Measurements from ENCODE around the gene B9D2. TPM values are rescaled to one million over a fixed set of nuclear protein-coding genes. Genes with fewer than 3 reads are reported as not detected.

Gene B9D2
- total RNA-seq, 6 experiments from 2014 or later: 1.7 to 4.4 (median 2.6) TPM

GRCh38 chr19:41323023-41323422, 40.9 kb downstream of the B9D2 start:
- WGBS (ENCODE audit: insufficient coverage, low coverage, low lambda C conversion rate, missing lambda C conversion rate): 12% methylated on average over 5 of the region's 7 CpGs
- intact Hi-C loops (cut with DNase I): no loop called here
- no peaks in the 10 kb centered on the region for H3K27me3 ChIP-seq
- peaks cover 0 to 22% (median 5%) of the 10 kb centered on the region in 4 donors for H3K4me1 ChIP-seq
- no peak for TF ChIP-seq POLR2A (IDR thresholded peaks at IDR 0.05)
- no peak for TF ChIP-seq CTCF (IDR thresholded peaks at IDR 0.05)
- ATAC-seq (no peak), DNase-seq (peak in 2 of 3 donors; percentile 33 to 53)
- H3K27ac ChIP-seq: peak overlapping the region in 1 of 3 donors; percentile 57
- H3K36me3 ChIP-seq: peaks cover 0 to 10% (median 3%) of the 10 kb centered on the region in 4 donors
- no peak overlapping the region for H3K4me3 ChIP-seq
- no peaks in the 10 kb centered on the region for H3K9me3 ChIP-seq

- intact Hi-C loops (cut with DNase I): no loop called here
Observed at GRCh38 chr19:41322451-41322850, 41.5 kb downstream of the B9D2 start.

GRCh38 chr19:41321600-41322270, 42.2 kb downstream of the B9D2 start:
- H3K27me3 ChIP-seq: no peaks in the 10 kb centered on the region
- no peaks in the 10 kb centered on the region for H3K9me3 ChIP-seq
- ATAC-seq (peak; percentile 30 to 54 (median 50)), DNase-seq (peak in 2 of 3 donors; percentile 40 to 53)
- H3K27ac ChIP-seq: peak overlapping the region in 1 of 3 donors; percentile 11
- H3K4me1 ChIP-seq: peaks cover 0 to 16% (median 5%) of the 10 kb centered on the region in 4 donors
- peaks cover 5 to 22% (median 11%) of the 10 kb centered on the region in 4 donors for H3K36me3 ChIP-seq
- intact Hi-C loops (cut with DNase I): no loop called here
- TF ChIP-seq POLR2A (IDR thresholded peaks at IDR 0.05) (no peak), CTCF (IDR thresholded peaks at IDR 0.05) (peak; percentile 49 to 60 (median 56))
- H3K4me3 ChIP-seq: no peak overlapping the region
- 59% methylated on average over 3 of the region's 10 CpGs for WGBS (ENCODE audit: insufficient coverage, low coverage, low lambda C conversion rate, missing lambda C conversion rate)

More at GRCh38 chr19:41322451-41322850, 41.5 kb downstream of the B9D2 start:
- H3K9me3 ChIP-seq: no peaks in the 10 kb centered on the region
- TF ChIP-seq CTCF (IDR thresholded peaks at IDR 0.05) (no peak), POLR2A (IDR thresholded peaks at IDR 0.05) (no peak)
- H3K36me3 ChIP-seq: peaks cover 0 to 15% (median 4%) of the 10 kb centered on the region in 4 donors
- H3K27ac ChIP-seq: peak overlapping the region in 1 of 3 donors; percentile 57
- no peaks in the 10 kb centered on the region for H3K27me3 ChIP-seq
- H3K4me1 ChIP-seq: peaks cover 0 to 22% (median 5%) of the 10 kb centered on the region in 4 donors
- no peak for ATAC-seq
- DNase-seq: peak in 2 of 3 donors; percentile 27 to 44
- 88% methylated on average over 8 of the region's 11 CpGs for WGBS (ENCODE audit: insufficient coverage, low coverage, low lambda C conversion rate, missing lambda C conversion rate)
- H3K4me3 ChIP-seq: no peak overlapping the region

DNA sequence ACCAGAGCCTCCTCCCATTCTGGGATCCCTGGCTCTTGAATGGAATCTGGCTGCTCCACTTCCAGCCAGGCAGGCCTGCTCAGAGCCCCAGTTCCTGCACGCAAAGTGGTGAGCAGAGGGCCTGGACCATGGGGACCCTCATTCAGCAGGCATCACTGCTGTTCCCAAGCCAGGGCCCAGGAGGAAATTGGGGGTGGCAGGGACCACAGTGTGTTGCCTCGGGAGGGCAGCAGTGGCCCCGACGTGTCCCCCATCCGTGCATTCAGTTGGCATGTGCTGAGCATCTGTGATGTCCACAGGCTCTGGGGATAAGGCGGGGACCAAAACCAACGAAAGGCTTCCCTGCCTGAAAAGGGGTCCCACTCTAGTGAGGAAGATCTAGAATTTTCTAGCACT, 42.7 kb downstream of the B9D2 start:
- Histone ChIP-seq H3K27ac (no peak overlapping the region), H3K36me3 (peaks cover 10 to 28% (median 16%) of the 10 kb centered on the region in 4 donors), H3K27me3 (no peaks in the 10 kb centered on the region), H3K4me3 (no peak overlapping the region), H3K9me3 (no peaks in the 10 kb centered on the region), H3K4me1 (peaks cover 0 to 14% (median 5%) of the 10 kb centered on the region in 4 donors)
- intact Hi-C loops (cut with DNase I): no loop called here
- TF ChIP-seq POLR2A (IDR thresholded peaks at IDR 0.05) (no peak), CTCF (IDR thresholded peaks at IDR 0.05) (no peak)
- DNase-seq: peak in 1 of 3 donors; percentile 44
- no peak for ATAC-seq
- 81% methylated on average over 2 of the region's 7 CpGs for WGBS (ENCODE audit: insufficient coverage, low coverage, low lambda C conversion rate, missing lambda C conversion rate)
